GM12873 (cell line): Measurements from ENCODE around the gene TMEM161B.

Experiments used
- TF ChIP-seq, protein P1 (sequence below): IDR thresholded peaks from 2 replicates; pipeline ENCODE4 v1.5.1; 2012; ENCODE audit warnings: low read depth, mild to moderate bottlenecking, moderate library complexity, low read length, control low read depth; ENCODE audit not compliant: insufficient read depth; ENCODE audit errors: missing control alignments

Gene TMEM161B

DNA sequence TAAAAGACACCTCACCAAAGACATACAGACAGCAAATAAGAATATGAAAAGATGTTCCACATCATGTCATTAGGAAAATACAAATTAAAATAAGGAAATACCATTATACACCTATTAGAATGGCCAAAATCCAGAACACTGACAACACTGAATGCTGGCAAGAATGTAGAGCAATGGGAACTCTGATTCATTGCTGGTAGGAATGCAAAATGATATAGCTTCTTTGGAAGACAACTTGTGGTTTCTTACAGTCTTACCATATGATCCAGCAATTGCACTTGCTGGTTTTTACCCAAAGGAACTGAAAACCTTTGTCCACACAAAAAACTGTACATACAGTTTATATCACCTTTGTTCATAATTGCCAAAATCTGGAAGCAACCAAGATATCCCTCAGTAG lies 6.5 kb downstream of the TMEM161B start:
- TF ChIP-seq, protein P1, sequence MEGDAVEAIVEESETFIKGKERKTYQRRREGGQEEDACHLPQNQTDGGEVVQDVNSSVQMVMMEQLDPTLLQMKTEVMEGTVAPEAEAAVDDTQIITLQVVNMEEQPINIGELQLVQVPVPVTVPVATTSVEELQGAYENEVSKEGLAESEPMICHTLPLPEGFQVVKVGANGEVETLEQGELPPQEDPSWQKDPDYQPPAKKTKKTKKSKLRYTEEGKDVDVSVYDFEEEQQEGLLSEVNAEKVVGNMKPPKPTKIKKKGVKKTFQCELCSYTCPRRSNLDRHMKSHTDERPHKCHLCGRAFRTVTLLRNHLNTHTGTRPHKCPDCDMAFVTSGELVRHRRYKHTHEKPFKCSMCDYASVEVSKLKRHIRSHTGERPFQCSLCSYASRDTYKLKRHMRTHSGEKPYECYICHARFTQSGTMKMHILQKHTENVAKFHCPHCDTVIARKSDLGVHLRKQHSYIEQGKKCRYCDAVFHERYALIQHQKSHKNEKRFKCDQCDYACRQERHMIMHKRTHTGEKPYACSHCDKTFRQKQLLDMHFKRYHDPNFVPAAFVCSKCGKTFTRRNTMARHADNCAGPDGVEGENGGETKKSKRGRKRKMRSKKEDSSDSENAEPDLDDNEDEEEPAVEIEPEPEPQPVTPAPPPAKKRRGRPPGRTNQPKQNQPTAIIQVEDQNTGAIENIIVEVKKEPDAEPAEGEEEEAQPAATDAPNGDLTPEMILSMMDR: no peak

DNA sequence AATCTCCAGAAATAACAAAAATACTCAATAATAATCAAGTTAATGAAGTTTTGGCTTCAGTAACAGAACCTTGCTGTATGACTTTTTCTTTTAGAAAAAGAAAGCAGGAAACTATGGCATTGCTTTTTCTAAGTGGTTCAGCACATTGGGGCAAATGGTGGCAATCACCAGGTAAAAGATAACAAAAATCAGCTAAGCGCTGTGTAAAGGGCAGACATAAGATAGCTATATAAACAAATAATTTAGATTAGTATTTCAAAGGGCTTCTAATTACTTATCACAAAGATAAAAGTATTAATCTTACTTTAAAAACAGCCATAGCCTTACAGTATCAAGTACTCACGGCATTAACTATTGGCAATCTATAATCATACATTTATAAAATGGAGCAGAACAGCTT lies 10.0 kb downstream of the TMEM161B start:
- TF ChIP-seq, protein P1: no peak

DNA sequence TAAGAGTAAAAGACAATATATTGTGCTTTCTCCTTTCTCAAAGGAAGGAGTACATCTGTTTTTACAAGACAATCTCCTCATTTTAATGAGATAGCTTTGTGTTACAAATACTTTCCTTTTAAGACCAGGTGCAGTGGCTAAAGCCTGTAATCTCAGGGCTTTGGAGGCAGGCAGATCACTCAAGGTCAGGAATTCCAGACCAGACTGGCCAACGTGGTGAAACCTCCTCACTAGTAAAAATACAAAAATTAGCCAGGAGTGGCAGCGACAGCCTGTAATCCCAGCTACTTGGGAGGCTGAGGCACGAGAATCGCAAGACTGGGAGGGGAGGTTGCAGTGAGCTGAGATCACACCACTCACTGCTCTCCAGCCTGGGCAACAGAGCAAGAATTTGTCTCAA lies 11.8 kb downstream of the TMEM161B start:
- TF ChIP-seq, protein P1: no peak

DNA sequence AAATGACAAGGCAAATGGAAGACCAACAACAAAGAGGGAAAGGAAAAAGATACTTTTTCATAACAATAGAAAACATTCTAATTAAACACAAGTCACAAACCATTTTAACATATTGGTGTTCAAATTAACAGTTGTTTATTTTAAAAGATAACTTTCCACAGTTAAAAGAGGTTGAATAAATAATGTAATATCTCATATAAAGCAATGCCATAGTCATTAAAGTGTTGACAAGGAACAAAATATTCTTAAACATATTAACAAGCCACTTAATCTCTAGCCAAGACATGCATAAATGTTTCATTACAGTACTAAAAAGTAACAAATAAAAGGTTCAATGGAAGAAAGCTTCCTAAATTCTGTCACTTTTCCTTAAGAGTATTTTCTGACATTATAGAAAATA lies 12.6 kb downstream of the TMEM161B start:
- TF ChIP-seq, protein P1: no peak

DNA sequence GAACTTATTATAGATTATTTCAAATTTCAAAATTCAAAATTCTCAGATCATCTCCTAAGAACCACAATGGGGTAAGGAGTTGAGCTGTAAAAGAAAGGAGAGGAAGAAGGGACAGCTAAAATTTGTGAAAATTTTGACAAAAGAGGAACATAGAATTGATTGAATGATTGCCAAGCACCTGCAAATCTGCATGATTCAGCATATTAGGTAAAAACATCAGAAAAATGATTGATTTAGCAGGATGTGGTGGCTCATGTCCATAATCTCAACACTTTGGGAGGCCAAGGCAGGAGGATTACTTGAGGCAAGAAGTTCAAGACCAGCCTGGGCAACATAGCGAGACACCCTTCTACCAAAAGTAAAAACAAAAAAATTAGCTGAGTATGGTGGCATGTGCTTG lies 14.3 kb downstream of the TMEM161B start:
- TF ChIP-seq, protein P1: no peak

DNA sequence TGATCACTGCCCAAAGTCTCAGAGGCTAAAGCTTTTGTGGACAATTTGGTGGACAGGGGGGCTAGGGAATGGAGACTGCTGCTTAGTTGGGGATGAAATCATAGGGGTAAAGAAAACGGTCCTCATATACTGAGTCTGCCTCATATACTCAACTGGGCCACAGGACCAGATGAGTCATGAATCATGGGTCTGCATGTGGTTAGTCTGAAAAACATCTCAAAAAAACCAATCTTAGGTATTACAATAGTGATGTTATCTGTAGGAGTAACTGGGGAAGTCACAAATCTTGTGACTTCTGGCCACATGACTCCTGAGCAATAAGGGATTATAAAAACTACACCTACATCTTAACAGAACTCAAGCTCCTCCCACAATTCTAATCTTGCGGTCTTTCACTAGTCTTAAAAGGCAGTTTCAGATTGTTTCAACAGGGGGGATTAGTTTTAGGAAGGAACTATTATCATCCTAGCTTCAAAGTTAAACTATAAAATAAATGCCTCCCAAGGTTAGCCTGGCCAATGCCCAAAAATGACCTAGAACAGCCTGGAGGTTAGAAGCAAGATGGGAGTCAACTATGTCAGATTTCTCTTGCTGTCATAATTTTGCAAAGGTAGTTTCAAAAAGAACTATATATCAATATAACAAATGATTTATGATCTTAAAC lies 17.5 kb downstream of the TMEM161B start:
- TF ChIP-seq, protein P1: no peak

DNA sequence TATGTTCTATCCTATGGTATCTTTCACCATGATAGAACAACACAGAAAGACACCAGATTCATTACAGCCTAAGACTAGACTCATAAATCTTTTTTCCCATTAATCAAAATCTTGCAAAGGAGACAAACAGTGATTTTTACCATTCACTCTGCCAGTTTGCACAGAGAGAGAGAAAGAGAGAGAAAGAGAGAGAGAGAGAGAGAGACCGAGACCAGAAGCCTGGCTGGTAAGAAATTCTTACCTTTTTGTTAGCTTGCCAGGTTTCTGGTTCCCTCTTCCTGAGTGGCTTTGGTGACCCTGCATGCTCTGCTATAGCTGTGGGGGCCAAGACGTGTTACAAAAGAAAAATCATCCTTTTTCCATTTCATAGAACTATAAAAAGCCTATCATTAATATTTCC lies 18.6 kb downstream of the TMEM161B start:
- TF ChIP-seq, protein P1: no peak
